Activated naive CD4-positive, alpha-beta T cell treated with anti-CD3 and anti-CD28 coated beads, Interleukin-2, amount 50 U/mL, for 24 hours (primary cell): ENCODE data around the gene STX1A.
"Not testable (repeated sequence)": the region's sequence is repeated elsewhere in the genome, so short reads cannot be mapped to it uniquely, and the experiment has no call there.

Experiments
- H3K27ac Mint-ChIP-seq: one replicate; pipeline ENCODE4 v1.8.0; 2021; ENCODE audit warnings: mild to moderate bottlenecking, mixed read lengths
- H3K27me3 Mint-ChIP-seq: one replicate; pipeline ENCODE4 v1.8.0; 2021; ENCODE audit warnings: mixed read lengths
- H3K36me3 Mint-ChIP-seq: one replicate; pipeline ENCODE4 v1.8.0; 2021; ENCODE audit warnings: mixed read lengths
- H3K4me1 Mint-ChIP-seq: one replicate; pipeline ENCODE4 v1.8.0; 2021; ENCODE audit warnings: mixed read lengths
- H3K4me3 Mint-ChIP-seq: one replicate; pipeline ENCODE4 v1.8.0; 2021; ENCODE audit warnings: mild to moderate bottlenecking, mixed read lengths
- H3K9me3 Mint-ChIP-seq: one replicate; pipeline ENCODE4 v1.8.0; 2021; ENCODE audit warnings: mixed read lengths

The STX1A gene

DNA sequence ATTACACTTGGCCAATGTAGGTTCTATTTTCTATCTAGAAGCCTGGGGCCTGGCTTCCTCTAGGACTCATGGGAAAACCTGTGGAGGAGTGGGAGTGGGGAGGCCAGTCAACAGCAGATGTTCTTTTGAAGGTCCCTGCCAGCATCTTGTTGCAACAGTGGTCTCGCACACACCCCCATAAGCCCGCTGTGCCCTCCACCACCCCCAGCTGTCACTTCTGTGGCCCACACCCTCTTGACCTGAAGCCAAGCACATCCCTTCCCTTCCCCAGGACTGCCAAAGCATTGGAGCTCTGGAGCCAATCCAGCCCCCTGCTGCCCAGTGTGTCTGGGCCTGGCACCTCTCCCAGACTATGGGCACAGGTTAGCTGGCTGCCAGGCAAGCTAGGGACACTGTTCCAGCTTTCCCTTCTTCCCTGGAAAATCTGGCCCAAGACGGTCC is 1.9 kb upstream of the STX1A start:
- Mint-ChIP-seq H3K9me3 (no peaks in the 10 kb centered on the region), H3K4me3 (peak overlapping the region; percentile 66), H3K36me3 (peaks cover 2% of the 10 kb centered on the region), H3K27me3 (peaks cover 2% of the 10 kb centered on the region), H3K4me1 (peaks cover 21% of the 10 kb centered on the region), H3K27ac (no peak overlapping the region)

DNA sequence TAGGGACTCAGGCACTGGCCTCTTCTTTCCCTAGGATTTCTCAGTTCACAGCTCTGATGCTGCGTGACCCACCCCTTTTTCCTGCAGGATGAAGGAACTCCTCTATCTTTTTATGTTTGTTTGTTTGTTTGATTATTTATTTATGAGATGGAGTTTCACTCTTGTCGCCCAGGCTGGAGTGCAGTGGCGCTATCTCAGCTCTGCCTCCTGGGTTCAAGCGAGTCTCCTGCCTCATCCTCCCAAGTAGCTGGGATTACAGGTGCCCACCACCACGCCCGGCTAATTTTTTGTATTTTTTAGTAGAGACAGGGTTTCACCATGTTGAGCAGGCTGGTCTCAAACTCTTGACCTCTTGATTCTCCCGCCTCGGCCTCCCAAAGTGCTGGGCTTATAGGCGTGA is 974 bp upstream of the STX1A start:
- H3K27me3 Mint-ChIP-seq, H3K36me3 Mint-ChIP-seq, H3K9me3 Mint-ChIP-seq: not testable (repeated sequence)
- peaks cover 30% of the 10 kb centered on the region for H3K4me1 Mint-ChIP-seq
- peak overlapping the region; percentile 51 for H3K27ac Mint-ChIP-seq
- peak overlapping the region; percentile 84 for H3K4me3 Mint-ChIP-seq

DNA sequence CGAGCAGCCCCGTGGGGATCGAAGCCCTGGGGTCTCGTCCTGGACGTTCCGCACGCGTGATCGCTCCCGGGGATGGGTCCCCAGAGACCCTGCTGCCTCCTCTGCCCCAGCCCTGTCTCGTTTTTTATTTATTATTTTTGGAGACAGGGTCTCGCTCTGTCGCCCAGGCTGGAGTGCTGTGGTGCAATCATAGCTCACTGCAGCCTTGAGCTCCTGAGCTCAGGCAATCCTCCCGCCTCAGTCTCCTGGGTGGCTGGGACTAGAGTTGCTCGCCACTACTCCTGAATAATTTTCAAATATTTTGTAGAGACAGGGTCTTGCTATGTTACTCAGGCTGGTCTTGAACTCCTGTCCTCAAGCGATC is 319 bp upstream of the STX1A start:
- H3K27me3 Mint-ChIP-seq, result peaks cover 2% of the 10 kb centered on the region
- no peak overlapping the region for H3K27ac Mint-ChIP-seq
- no peaks in the 10 kb centered on the region for H3K9me3 Mint-ChIP-seq
- H3K4me3 Mint-ChIP-seq, result peak overlapping the region; percentile 84
- peaks cover 2% of the 10 kb centered on the region for H3K36me3 Mint-ChIP-seq
- H3K4me1 Mint-ChIP-seq, result peaks cover 31% of the 10 kb centered on the region

DNA sequence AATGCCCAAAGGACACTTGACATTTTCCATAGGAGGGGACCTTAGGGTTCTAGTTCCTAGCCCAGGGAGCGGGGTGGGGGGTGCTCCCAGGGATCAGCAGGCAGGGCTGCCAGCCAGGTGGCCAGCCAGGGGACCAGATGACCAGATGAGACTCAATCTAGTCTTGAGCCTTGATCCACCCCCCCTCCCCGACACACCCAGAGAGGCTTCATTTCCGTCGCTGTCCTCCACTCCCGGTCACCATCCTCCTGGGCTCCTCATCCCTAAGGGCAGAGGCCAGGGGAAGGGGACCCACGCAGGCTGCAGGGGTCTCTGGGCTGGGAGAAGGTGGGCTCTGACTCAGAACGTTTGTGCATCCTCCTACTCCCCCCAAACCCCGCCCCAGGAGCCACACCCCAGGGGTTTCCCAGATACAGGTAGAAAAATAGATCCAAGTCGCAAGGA is 1.0 kb downstream of the STX1A start:
- peaks cover 2% of the 10 kb centered on the region for H3K36me3 Mint-ChIP-seq
- peak overlapping the region; percentile 91 for H3K4me3 Mint-ChIP-seq
- no peak overlapping the region for H3K27ac Mint-ChIP-seq
- peaks cover 31% of the 10 kb centered on the region for H3K4me1 Mint-ChIP-seq
- peaks cover 2% of the 10 kb centered on the region for H3K27me3 Mint-ChIP-seq
- no peaks in the 10 kb centered on the region for H3K9me3 Mint-ChIP-seq

DNA sequence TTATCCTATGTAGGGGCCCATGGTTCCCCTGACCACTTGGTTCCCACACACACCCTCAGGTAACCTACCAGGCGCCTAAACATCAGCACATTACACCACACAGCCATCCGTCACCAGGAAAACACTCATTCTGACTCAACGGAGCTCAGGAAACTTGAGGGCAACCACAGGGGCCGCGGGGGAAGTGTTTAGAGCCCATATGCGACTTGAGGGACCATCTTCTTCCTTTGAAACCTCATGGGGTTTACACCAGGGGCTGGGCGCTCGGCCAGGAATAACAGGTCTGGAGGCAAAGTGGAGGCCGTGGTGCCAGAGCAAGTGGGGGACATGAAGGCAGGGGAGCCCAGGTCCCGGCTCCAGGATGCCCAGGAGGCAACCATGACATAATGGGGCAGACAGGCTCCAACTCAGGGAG is 1.5 kb downstream of the STX1A start:
- H3K4me3 Mint-ChIP-seq, result peak overlapping the region; percentile 91
- H3K9me3 Mint-ChIP-seq, result no peaks in the 10 kb centered on the region
- H3K27ac Mint-ChIP-seq, result peak overlapping the region; percentile 83
- peaks cover 2% of the 10 kb centered on the region for H3K36me3 Mint-ChIP-seq
- peaks cover 2% of the 10 kb centered on the region for H3K27me3 Mint-ChIP-seq
- peaks cover 31% of the 10 kb centered on the region for H3K4me1 Mint-ChIP-seq

DNA sequence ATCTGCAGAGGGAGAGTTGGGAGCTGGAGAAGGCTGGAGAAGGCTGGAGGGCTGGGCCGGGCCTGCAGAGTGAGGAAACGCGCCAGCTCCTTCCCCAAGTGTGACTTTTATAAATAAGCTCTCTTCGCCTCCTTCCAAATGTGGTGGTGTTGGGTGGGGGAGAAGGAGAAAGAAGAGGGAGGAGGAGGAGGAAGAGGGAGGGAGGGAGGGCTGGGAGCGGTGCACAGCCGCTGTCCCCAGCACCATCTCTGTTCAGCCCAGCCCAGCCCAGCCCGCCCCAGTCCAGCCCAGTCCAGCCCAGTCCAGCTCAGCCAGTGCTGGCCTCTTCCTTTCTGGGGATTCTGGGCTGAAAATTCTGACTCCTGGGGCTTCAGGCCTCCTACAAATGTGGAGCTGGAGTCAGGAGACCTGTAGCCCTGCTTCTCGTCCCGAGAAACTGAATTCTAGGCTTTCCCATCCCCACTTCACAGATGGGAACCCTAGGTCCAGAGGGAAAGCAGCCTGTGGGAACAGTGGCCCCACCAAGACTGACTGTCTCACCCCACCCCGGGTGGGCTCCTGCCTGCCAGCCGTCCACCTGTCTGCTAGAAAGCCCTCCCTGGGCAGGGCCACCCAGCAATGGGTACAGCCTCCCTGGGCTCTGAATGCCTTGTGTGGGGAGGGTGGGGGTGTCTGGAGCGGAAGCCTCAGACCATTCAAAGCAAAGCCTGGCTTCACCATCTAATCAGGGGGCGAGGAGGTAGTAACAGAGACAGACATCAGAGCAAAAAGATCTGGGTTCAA is 2.3 kb downstream of the STX1A start:
- Mint-ChIP-seq H3K4me1 (peaks cover 31% of the 10 kb centered on the region), H3K27ac (peak overlapping the region; percentile 83), H3K36me3 (peaks cover 2% of the 10 kb centered on the region), H3K9me3 (no peaks in the 10 kb centered on the region), H3K27me3 (peaks cover 2% of the 10 kb centered on the region), H3K4me3 (peak overlapping the region; percentile 91)

DNA sequence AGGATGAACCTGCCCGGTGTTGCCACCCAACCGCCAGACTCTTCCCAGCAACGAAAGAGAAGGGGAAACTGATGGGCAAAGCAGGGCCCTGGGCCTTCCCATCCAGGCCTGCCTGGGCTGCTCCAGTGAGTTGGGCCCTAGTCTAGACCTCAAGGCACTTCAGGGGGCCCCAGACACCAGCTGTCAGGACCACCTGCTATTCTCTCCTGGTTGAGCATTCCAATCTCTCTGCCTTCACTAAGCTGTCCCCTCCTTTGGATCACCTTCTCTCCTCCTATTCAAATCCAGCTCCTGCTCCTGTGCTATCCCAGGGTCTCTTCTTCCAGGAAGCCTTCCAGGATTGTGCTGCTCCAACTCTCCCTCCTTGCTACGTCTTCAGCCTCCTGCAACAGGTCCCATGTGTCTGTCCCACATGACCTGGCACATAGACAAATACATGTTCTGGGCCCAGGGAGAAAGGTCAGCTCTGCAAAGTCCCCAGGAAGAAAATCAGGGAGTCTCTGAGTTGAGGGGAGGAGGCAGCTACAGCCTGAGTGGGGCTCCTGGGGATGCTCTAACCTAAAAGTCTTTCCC is 3.1 kb downstream of the STX1A start:
- H3K4me3 Mint-ChIP-seq, result peak overlapping the region; percentile 51

DNA sequence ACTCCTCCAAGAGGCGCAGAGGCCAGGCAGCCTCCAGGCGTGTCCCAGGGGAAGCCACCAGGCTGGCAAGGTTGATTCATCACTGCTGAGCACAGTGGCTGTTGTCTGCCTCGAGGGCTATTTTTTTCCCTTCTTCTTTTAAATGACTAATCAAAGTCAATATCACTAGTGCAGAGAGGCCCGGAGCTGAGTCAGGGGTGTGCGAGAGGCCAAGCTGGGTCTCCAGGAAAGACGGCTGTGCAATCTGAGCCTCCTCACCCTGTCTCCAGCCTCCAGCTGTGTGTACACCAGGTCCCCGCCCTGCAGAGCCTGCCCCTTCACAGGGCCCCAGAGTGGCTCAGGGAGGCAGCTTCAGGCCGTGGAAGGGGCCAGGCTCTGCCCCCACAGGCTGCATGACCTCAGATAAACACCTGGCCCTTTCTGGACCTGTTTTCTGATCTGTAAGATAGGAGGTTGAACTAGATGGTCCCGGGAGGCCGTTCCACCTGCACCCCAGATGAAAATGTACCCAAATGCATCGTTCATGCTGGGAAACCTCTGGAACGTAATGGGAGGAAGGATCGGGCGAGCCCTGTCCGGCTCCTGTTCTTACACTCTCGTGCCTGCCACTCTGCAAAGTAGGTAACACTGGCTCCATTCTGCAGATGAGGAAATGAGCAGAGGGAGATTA is 3.7 kb downstream of the STX1A start:
- Mint-ChIP-seq H3K36me3 (peaks cover 2% of the 10 kb centered on the region), H3K27ac (no peak overlapping the region), H3K9me3 (no peaks in the 10 kb centered on the region), H3K27me3 (peaks cover 2% of the 10 kb centered on the region), H3K4me3 (peak overlapping the region; percentile 51), H3K4me1 (peaks cover 31% of the 10 kb centered on the region)

More for the DNA sequence above, 3.1 kb downstream of the STX1A start:
- Mint-ChIP-seq H3K9me3 (no peaks in the 10 kb centered on the region), H3K36me3 (peaks cover 2% of the 10 kb centered on the region), H3K4me1 (peaks cover 31% of the 10 kb centered on the region), H3K27me3 (peaks cover 2% of the 10 kb centered on the region), H3K27ac (no peak overlapping the region)

DNA sequence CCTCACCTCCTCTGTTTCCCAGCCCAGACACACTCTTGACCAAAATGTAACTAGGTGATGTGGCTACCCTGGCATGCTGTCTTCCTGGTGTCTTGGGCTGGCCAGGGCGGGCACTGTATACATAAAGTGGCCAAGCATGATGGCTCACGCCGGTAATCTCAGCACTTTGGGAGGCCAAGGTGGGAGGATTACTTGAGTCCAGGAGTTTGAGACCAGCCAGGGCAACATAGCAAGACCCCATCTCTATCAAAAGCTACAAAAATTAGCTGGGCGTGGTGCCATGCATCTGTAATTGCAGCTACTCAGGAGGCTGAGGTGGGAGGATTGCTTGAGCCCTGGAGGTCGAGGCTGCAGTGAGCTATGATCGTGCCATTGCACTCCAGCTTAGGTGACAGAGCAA is 6.2 kb downstream of the STX1A start:
- H3K9me3 Mint-ChIP-seq, H3K36me3 Mint-ChIP-seq, H3K4me3 Mint-ChIP-seq, H3K27me3 Mint-ChIP-seq, H3K27ac Mint-ChIP-seq: not testable (repeated sequence)
- H3K4me1 Mint-ChIP-seq, result peaks cover 25% of the 10 kb centered on the region

DNA sequence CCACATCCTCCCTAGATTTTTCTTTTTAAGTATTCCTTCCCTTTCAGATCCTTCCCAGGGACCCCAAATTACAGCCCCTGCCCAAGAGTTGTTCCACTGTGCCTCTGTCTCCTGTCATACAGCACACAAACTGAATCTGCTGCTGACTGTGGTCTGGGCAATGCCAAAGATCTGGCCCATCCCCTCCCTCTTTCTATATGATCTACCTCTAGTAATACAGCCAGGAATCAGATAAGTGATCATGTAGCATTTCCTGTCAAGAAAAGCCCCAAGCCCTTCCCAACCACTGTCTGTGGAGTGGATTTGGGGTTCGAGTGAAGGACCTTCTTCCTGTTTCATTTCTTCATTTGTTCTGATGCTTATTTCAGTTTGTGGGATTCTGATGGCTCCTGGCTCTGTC is 6.7 kb downstream of the STX1A start:
- Mint-ChIP-seq H3K4me1 (peaks cover 19% of the 10 kb centered on the region), H3K27me3 (no peaks in the 10 kb centered on the region), H3K36me3 (peaks cover 2% of the 10 kb centered on the region), H3K27ac (no peak overlapping the region), H3K9me3 (no peaks in the 10 kb centered on the region), H3K4me3 (no peak overlapping the region)

DNA sequence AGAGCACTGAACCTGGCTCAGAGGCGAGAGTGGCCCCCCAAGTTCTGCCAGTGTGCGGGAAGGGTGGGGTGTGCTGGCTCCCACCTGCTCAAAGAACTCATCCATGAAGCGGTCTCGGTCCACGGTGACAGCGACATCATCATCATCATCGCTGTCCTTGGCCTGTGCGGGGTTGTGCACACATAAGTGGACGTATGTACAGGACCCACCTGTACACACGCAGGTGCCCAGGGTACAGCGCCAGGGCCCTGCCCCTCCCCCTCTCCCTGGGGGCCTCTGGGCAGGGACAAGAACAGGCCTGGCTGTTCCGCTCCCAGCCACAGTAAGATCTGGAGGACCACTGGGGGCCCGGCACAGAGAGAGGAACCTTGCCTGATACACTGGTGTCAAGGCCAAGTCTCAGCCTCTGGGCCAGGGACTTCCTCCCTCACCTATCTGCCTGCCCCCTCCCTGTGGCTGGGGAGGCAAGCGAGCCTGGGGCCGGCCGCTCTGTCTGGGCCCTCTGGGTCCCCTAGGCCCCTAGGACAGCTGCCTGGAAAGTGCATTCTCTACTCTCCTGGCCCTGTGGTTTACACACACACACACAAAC is 10.4 kb downstream of the STX1A start:
- Mint-ChIP-seq H3K4me3 (no peak overlapping the region), H3K27ac (no peak overlapping the region), H3K9me3 (no peaks in the 10 kb centered on the region), H3K4me1 (peaks cover 13% of the 10 kb centered on the region), H3K27me3 (no peaks in the 10 kb centered on the region), H3K36me3 (peaks cover 1% of the 10 kb centered on the region)

DNA sequence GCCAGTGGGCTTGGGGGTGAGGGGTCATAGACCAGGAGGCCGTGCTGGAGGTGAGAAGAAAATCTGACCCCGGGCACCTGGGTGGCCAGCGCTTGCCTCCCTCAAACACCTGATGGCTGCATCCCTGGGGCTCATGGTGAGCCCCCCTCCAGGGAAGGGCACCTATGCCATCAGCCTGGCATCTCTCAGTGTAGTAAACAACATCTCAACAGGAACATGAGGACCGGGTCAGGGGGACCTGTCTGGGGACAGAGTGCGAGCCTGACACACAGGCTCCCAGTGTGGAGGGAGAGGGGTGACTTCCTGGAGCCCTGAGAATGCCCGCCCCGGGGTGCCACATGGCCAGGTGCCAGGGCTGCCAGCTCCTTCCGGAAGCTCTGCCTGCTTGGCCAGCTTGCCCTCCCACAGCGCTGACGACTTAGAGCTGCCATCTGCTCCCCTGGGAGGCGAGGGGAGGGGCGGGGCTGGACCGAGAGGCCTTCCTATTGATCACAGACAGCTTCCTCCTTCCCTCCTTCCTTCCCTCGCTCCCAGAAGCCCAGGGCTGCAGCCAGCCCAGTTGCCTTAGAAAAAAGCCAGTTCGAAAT is 12.3 kb downstream of the STX1A start:
- Mint-ChIP-seq H3K27ac (peak overlapping the region; percentile 12), H3K36me3 (peaks cover 1% of the 10 kb centered on the region), H3K4me1 (peaks cover 17% of the 10 kb centered on the region), H3K4me3 (no peak overlapping the region), H3K27me3 (no peaks in the 10 kb centered on the region), H3K9me3 (no peaks in the 10 kb centered on the region)

DNA sequence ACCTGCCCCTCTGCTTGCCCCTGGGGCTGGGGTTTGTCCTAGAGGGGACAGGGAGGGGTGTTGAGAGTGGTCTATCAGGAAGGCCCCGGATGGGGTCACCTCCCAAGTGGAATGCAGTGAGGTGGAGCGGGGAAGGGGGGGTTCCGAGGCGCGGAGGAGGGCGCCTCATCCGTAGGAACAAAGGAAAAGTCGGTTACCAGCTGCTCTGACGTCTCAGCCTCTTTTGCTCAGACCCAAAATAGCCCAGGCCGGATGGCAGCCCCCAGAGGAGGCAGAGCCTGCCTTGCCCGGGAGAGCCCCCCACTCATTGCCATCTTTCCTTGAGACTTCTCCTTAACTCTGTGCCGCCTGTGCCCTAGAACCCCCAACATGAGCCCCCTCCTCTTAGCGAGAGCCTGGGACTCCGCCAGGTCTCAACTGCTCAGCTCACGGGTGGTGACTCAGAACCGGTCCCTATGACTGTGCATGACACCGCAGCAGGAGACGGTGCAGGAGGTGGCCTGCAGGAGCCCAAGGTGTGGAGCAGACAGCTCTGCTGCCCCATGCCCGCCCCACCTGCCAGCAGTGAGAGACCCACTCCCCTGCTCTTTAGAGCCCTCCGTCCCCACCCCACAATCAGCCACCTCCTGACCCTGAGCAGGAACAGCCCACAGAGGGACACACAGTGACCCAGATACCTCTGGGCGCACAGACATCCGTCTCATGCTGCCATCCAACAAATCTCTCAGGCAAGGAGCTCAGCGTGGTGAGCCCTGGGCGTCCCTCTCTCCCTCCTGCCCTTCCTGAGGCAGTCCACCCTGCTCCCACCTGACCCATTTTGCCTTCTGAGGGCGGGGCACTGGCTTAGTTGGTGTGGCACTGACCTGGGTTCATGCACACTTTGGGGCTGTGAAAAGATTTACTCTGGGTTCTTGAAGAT is 13.1 kb downstream of the STX1A start:
- Mint-ChIP-seq H3K27ac (no peak overlapping the region), H3K9me3 (no peaks in the 10 kb centered on the region), H3K4me3 (no peak overlapping the region), H3K36me3 (peaks cover 3% of the 10 kb centered on the region), H3K4me1 (peaks cover 17% of the 10 kb centered on the region), H3K27me3 (no peaks in the 10 kb centered on the region)

DNA sequence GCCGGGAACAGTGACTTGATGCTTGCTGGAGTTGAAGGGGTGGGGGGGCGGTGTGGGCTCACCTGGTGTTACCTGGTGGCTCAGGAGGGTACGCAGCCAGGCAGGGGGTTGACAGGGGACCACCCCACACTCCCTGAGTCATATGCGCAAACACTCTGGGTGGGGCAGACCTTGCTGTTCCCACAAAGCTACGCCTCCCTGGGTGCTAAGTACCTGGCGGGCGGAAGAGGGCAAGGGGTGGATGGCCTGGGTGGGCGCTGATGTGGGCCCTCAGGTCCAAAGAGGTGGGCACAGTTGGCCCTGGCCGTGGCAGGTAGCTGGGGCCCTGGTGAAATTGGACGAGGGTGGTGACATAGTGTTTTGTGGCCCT is 13.9 kb downstream of the STX1A start:
- peaks cover 17% of the 10 kb centered on the region for H3K4me1 Mint-ChIP-seq
- H3K36me3 Mint-ChIP-seq, result peaks cover 3% of the 10 kb centered on the region
- no peaks in the 10 kb centered on the region for H3K9me3 Mint-ChIP-seq
- H3K27me3 Mint-ChIP-seq, result no peaks in the 10 kb centered on the region
- no peak overlapping the region for H3K4me3 Mint-ChIP-seq
- no peak overlapping the region for H3K27ac Mint-ChIP-seq
